Skeletal muscle satellite cell (primary cell): Measurements from ENCODE around the gene USP4.
"Not testable (repeated sequence)": the region's sequence is repeated elsewhere in the genome, so short reads cannot be mapped to it uniquely, and the experiment has no call there.

Source experiments
- H3K27me3 ChIP-seq: 2 replicates; pipeline ENCODE4 v1.7.0; 2013; ENCODE audit warnings: low read length; ENCODE audit not compliant: control insufficient read depth, insufficient read depth
- H3K36me3 ChIP-seq: 2 replicates; pipeline ENCODE4 v1.7.0; 2013; ENCODE audit warnings: mild to moderate bottlenecking, control low read depth, low read length; ENCODE audit not compliant: insufficient read depth
- H3K4me1 ChIP-seq: 2 replicates; pipeline ENCODE4 v1.7.0; 2013; ENCODE audit warnings: low read length; ENCODE audit not compliant: control insufficient read depth, insufficient read depth
- H3K4me2 ChIP-seq: 2 replicates; pipeline ENCODE4 v1.7.0; 2013; ENCODE audit warnings: mild to moderate bottlenecking, low read length
- H3K4me3 ChIP-seq: 2 replicates; pipeline ENCODE4 v1.7.0; 2013; ENCODE audit warnings: low read length
- H3K9ac ChIP-seq: 2 replicates; pipeline ENCODE4 v1.7.0; 2013; ENCODE audit warnings: mild to moderate bottlenecking, low read depth, low read length, moderate library complexity
- H3K9me3 ChIP-seq: replicated peaks from 2 replicates; pipeline ENCODE4 v1.7.0; 2013; ENCODE audit warnings: mild to moderate bottlenecking, control low read depth, low read length

The USP4 gene

DNA sequence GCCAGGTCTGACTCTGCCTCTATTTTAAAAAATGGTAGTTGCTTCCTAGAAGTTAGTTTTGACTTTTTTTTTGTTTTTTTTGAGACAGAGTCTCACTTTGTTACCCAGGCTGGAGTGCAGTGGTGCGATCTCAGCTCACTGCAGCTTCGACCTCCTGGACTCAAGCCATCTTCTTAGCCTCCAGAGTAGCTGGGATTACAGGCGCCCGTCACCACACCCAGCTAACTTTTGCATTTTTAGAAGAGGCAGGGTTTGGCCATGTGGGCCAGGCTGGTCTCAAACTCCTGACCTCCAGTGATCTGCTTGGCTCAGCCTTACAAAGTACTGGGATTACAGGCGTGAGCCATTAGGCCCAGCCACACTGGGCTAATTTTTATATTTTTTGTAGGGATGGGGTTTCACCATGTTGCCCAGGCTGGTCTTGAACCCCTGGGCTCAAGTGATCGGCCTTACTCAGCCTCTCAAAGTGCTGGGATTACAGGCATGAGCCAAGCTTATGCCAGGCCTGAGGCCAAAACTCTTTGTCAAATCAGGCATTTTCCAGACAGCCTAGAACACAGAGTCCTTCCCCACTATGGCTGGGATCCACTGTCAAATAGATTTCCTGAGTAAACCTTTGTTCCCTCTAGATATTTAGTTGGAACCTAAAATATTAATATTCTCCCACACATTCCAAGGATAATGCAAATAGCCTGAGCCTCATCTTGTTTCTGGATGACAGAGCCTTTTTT is 76.5 kb downstream of the USP4 start:
- H3K4me1 ChIP-seq, result no peaks in the 10 kb centered on the region
- no peaks in the 10 kb centered on the region for H3K27me3 ChIP-seq
- H3K4me2 ChIP-seq, result no peak overlapping the region
- no peak overlapping the region for H3K4me3 ChIP-seq
- no peaks in the 10 kb centered on the region for H3K36me3 ChIP-seq
- no peaks in the 10 kb centered on the region for H3K9me3 ChIP-seq
- no peak overlapping the region for H3K9ac ChIP-seq

DNA sequence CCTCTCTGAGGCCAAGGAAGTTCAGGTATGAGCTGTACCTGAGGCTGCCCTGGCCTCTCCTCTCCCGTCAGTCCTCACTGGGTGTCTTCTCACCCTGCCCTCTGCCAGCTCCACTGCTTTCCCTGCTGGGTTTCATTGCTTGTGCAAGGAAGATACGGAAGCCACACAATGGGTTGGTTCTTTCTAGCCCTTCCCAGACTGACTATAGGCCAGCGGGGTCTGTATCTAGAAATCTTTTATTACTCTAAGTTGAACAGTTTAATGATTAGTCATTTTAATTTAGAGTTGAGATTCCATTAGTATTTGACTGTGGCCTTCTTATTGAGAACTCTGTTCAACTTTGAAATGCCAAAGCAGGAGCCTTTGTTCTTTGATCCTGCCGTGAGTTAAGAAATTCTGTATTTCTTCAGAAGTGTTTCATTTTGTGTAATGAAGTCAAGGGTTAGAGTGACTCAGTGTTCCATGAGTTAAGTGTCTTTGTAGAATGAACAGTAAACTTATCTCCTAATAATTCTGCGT is 79.0 kb downstream of the USP4 start:
- Histone ChIP-seq H3K36me3 (peaks cover 6% of the 10 kb centered on the region), H3K9me3 (no peaks in the 10 kb centered on the region), H3K4me1 (no peaks in the 10 kb centered on the region), H3K4me2 (no peak overlapping the region), H3K9ac (no peak overlapping the region), H3K27me3 (no peaks in the 10 kb centered on the region), H3K4me3 (no peak overlapping the region)

DNA sequence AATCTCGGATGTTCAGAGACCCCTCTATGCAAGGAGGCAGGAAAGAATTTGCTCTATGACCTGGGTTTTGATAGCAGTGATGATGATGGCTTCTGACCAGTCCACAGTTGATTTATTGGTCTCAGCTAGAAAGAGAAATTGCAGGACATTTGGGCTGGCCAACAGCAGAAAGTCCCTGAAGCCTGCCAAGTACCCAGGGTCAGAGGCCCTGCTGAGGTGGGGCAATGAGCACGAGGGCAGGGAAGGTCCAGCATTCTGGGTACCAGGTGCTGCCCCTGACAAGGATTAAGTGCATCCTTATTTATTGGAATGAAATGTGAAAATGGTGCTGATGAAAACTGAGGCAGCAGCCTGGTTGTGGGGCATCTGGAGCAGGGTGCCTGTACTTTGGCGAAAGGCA is 82.7 kb downstream of the USP4 start:
- H3K9me3 ChIP-seq, result no peaks in the 10 kb centered on the region
- no peaks in the 10 kb centered on the region for H3K27me3 ChIP-seq
- H3K9ac ChIP-seq, result no peak overlapping the region
- no peak overlapping the region for H3K4me2 ChIP-seq
- peaks cover 7% of the 10 kb centered on the region for H3K36me3 ChIP-seq
- no peak overlapping the region for H3K4me3 ChIP-seq
- no peaks in the 10 kb centered on the region for H3K4me1 ChIP-seq

DNA sequence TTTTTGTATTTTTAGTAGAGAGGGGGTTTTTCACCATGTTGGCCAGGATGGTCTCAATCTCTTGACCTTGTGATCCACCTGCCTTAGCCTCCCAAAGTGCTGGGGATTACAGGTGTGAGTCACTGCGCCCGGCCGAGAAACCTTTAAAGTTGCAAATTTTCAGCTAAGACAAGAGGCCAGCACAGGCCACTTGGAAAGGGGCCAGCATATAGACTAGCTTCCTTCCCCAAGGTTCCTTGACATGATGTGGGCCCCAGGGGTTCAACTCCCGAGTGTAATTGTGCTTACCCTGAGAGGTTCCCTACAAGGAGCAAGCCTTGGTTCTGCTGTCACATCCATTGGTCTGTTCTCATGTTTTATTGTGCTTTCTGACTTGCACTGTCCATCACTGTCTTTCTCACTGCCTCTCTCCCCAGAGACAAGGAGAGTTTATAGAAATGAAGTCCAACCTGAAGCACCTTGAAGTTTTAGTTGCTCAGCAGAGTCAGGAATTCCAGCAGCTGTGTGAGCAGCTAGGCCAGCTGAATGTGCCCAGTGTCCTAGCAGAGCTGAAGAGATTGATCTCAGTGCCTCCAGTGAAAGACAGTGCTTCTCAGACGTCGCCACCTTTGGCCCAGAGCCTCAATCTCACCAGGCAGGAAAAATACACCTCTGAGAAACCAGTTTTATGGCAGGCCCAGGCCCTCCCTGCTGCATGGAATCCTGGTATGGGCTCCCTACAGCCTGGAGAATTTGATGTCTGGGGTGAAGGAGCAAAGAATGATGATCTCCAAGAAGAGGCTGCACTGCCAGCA is 83.9 kb downstream of the USP4 start:
- H3K4me1 ChIP-seq, result no peaks in the 10 kb centered on the region
- no peaks in the 10 kb centered on the region for H3K27me3 ChIP-seq
- no peaks in the 10 kb centered on the region for H3K9me3 ChIP-seq
- H3K9ac ChIP-seq, result no peak overlapping the region
- no peak overlapping the region for H3K4me2 ChIP-seq
- H3K4me3 ChIP-seq, result no peak overlapping the region
- peaks cover 7% of the 10 kb centered on the region for H3K36me3 ChIP-seq

DNA sequence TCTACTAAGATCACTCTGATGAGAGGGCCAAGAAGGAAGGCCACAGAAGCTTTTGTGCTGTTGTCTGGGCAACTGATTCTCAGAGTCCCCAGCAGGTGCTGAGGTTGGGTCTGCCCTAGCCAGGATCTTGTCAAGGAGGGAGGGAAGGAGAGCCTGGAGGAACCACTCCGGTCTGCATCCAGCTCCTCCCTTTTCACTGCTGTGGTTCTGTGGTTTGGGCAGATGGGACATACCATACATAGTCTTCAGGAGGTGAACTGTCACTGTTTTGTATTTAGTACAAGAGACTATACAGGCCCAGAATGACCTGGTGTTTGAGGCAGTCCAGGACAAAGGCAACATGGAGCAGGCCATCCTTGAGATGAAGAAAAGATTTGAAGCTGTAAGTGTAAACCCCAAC is 84.7 kb downstream of the USP4 start:
- Histone ChIP-seq H3K9me3 (no peaks in the 10 kb centered on the region), H3K4me1 (no peaks in the 10 kb centered on the region), H3K27me3 (no peaks in the 10 kb centered on the region), H3K36me3 (peaks cover 7% of the 10 kb centered on the region), H3K4me2 (no peak overlapping the region), H3K4me3 (no peak overlapping the region), H3K9ac (no peak overlapping the region)

DNA sequence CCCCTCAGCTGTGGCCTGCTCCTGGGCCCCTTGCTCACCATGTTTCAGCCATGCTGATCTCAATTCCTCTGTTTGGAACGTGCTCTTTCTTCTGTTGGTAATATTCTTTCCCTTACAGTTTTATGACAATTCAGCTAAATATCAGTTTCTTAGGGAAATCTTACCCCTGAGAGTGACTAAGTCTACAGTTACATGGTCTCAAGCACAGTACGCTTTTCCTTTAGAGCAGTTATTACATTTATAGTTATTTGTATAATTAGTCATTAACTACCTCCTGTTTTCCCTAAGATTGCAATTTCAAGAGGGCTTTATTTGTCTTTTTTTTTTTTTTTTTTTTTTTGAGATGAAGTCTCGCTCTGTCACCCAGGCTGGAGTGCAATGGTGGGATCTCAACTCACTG is 86.3 kb downstream of the USP4 start:
- peaks cover 7% of the 10 kb centered on the region for H3K36me3 ChIP-seq
- H3K27me3 ChIP-seq, result no peaks in the 10 kb centered on the region
- no peak overlapping the region for H3K4me3 ChIP-seq
- no peak overlapping the region for H3K9ac ChIP-seq
- no peaks in the 10 kb centered on the region for H3K4me1 ChIP-seq
- no peaks in the 10 kb centered on the region for H3K9me3 ChIP-seq
- H3K4me2 ChIP-seq, result no peak overlapping the region

DNA sequence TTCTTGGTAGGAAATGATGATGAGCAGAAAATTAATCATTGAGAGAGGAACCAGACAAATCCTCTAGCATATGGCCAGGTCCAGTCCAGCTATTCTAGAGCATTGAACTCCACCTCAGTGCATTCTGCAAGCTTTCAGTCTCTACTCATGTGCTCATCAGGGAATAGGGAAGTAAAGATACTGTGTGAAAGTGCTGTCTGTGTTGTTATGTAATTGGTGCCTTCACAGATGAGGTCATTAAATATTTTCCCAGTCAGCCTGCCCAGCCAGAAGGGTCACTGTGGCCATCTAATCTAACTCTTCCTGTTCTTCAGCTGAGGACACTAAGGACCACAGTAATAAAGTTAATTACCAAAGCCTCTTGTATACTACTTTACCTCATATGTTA is 91.0 kb downstream of the USP4 start:
- H3K36me3 ChIP-seq, result no peaks in the 10 kb centered on the region
- H3K4me1 ChIP-seq, result no peaks in the 10 kb centered on the region
- H3K4me3 ChIP-seq, result no peak overlapping the region
- no peak overlapping the region for H3K9ac ChIP-seq
- no peak overlapping the region for H3K4me2 ChIP-seq
- H3K9me3 ChIP-seq, result no peaks in the 10 kb centered on the region
- H3K27me3 ChIP-seq, result no peaks in the 10 kb centered on the region

DNA sequence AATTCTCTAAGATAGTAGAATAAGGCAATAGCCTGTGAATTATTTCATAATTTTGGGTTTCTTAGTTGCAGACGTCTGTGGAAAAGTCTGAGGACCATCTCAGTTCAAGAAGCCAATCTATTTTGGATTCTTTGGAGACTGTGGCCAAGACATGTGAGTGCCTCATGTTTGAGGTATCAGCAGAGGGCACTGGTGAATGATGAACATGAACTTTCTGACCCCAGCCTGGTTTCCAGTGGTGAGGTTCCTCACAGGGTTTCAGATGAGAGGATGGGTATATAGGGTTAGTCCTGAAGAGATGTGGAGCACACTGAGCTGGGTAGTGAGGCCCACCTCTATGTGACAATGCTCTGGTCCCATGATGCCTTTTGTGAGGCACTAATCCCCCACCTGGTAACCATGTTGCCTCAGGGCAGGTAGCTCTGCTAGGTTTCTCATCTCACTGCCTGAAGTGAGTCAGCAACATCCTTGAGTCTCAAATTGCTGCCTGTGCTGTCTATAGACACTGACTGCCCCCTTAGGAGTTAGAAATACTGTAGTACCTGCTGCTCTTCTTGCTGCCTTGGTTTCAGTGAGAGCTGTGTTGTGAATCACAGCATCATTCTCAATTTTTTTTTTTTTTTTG is 95.2 kb downstream of the USP4 start:
- H3K36me3 ChIP-seq, result peaks cover 3% of the 10 kb centered on the region
- H3K4me3 ChIP-seq, result no peak overlapping the region
- H3K4me1 ChIP-seq, result no peaks in the 10 kb centered on the region
- no peaks in the 10 kb centered on the region for H3K9me3 ChIP-seq
- H3K27me3 ChIP-seq, result no peaks in the 10 kb centered on the region
- H3K9ac ChIP-seq, result no peak overlapping the region
- H3K4me2 ChIP-seq, result no peak overlapping the region

DNA sequence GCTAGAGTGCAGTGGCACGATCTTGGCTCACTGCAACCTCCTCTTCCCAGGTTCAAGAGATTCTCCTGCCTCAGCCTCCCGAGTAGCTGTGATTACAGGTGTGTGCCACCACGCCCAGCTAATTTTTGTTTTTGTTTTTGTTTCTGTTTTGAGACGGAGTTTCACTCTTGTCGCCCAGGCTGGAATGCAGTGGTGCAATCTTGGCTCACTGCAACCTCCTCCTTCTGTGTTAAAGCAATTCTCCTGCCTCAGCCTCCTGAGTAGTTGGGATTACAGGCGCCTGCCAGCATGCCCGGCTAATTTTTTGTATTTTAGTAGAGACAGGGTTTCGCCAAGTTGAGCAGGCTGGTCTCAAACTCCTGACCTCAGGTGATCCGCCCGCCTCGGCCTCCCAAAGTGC is 99.8 kb downstream of the USP4 start:
- H3K4me2 ChIP-seq, H3K27me3 ChIP-seq, H3K9me3 ChIP-seq, H3K4me1 ChIP-seq, H3K9ac ChIP-seq, H3K4me3 ChIP-seq, H3K36me3 ChIP-seq: not testable (repeated sequence)

DNA sequence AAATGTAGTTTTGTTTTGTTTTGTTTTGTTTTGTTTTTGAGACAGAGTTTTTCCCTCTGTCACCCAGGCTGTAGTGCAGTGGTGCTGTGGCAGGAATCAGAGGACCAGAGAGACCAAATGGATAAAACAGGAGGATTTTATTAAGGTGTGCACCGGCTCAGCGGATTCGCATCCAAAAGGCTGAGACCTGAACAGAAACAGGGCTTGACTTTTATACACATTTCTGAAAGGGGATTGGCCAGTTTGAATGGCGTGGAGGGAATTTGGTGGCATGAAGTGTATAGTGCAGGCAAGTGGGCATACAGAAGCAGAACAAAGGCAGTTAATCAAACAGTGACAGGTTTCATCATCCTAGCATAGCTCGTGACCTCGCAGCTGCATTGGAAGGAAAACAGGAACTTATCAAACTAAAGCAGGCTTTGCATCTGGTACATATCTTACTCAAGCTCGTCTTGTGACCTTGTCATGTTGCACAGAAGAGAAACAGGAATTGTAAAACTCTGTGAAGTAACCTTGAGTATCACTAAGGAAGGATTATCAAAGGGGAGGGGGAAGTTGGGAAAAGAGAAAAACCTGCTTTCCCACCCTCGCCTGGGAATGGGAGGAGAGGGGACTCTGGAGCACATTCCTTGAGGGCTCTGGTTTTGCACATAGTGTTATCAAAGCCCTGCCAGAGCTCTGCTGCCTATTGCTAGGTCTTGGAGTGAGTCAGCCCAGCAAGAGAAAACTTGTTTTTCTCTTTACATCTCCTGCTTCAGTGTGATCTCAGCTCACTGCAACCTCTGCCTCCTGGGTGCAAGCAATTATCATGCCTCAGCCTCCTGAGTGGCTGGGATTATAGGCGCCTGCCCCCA is 101.4 kb downstream of the USP4 start:
- no peaks in the 10 kb centered on the region for H3K4me1 ChIP-seq
- H3K4me2 ChIP-seq, result no peak overlapping the region
- no peak overlapping the region for H3K4me3 ChIP-seq
- H3K9me3 ChIP-seq, result no peaks in the 10 kb centered on the region
- no peak overlapping the region for H3K9ac ChIP-seq
- no peaks in the 10 kb centered on the region for H3K27me3 ChIP-seq
- peaks cover 3% of the 10 kb centered on the region for H3K36me3 ChIP-seq

DNA sequence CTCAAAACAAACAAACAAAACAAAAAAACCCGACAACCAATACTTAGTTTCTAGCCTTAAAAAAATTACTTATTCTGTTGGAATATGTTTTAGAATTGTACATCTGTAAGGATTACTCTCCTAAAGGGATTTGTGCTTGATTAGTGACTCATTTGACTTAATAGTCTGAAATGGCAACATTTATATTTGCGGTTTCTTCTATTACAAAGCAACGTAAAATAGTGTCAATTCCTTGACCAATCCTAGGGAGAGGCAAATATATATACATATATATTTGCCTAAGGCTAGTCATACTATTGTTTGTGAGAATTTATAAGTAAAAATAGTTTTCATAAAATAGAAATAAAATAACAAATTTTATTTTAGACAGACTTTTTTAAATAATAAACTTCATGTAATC is 102.5 kb downstream of the USP4 start:
- Histone ChIP-seq H3K9ac (no peak overlapping the region), H3K4me1 (no peaks in the 10 kb centered on the region), H3K36me3 (peaks cover 3% of the 10 kb centered on the region), H3K4me2 (no peak overlapping the region), H3K27me3 (no peaks in the 10 kb centered on the region), H3K4me3 (no peak overlapping the region), H3K9me3 (no peaks in the 10 kb centered on the region)
